Hepatocyte (in vitro differentiated cells): ENCODE results near the gene SFXN5. TPM values are rescaled to one million over a fixed set of nuclear protein-coding genes. Genes with fewer than 3 reads are reported as not detected.

Source experiments
- DNase-seq: peaks from one replicate; pipeline ENCODE4 v3.0.0-alpha.2; 2016; ENCODE audit warnings: low spot score
- H2AFZ ChIP-seq: fragments of 200-600 bp; sonication (generic); 2 replicates; pipeline ENCODE4 v1.6.0; 2016; ENCODE audit warnings: antibody characterized with exemption, mild to moderate bottlenecking
- H3K27ac ChIP-seq: fragments of 200-600 bp; sonication (generic); 2 replicates; pipeline ENCODE4 v1.5.1; 2016; ENCODE audit warnings: mild to moderate bottlenecking
- H3K27me3 ChIP-seq: fragments of 200-600 bp; sonication (generic); 2 replicates; pipeline ENCODE4 v1.6.1; 2016
- H3K36me3 ChIP-seq: fragments of 200-600 bp; sonication (generic); replicated peaks from 2 replicates; pipeline ENCODE4 v1.5.1; 2016; ENCODE audit warnings: low read depth; ENCODE audit not compliant: insufficient read depth
- H3K4me1 ChIP-seq: fragments of 200-600 bp; sonication (generic); 2 replicates; pipeline ENCODE4 v1.5.1; 2016; ENCODE audit warnings: mild to moderate bottlenecking, moderate library complexity; ENCODE audit not compliant: insufficient read depth
- H3K4me2 ChIP-seq: fragments of 200-600 bp; sonication (generic); 2 replicates; pipeline ENCODE4 v1.6.0; 2016
- H3K4me3 ChIP-seq: fragments of 200-600 bp; sonication (generic); 2 replicates; pipeline ENCODE4 v1.5.1; 2016; ENCODE audit warnings: mild to moderate bottlenecking
- H3K79me2 ChIP-seq: fragments of 200-600 bp; sonication (generic); 2 replicates; pipeline ENCODE4 v1.6.0; 2017; ENCODE audit warnings: mild to moderate bottlenecking
- H3K9me2 ChIP-seq: fragments of 200-600 bp; sonication (generic); replicated peaks from 2 replicates; pipeline ENCODE4 v1.6.0; 2017; ENCODE audit warnings: mild to moderate bottlenecking; ENCODE audit not compliant: insufficient read depth
- H3K9me3 ChIP-seq: fragments of 200-600 bp; sonication (generic); 2 replicates; pipeline ENCODE4 v1.5.1; 2016; ENCODE audit warnings: low read depth, mild to moderate bottlenecking
- H4K20me1 ChIP-seq: fragments of 200-600 bp; sonication (generic); 2 replicates; pipeline ENCODE4 v1.6.0; 2016; ENCODE audit warnings: mild to moderate bottlenecking; ENCODE audit not compliant: insufficient read depth, poor library complexity, severe bottlenecking
- CTCF ChIP-seq: fragments of 200-600 bp; sonication (generic); IDR thresholded peaks from 2 replicates; pipeline ENCODE4 v1.5.1; 2016; ENCODE audit warnings: antibody characterized with exemption, mild to moderate bottlenecking; ENCODE audit not compliant: poor library complexity
- EZH2 ChIP-seq: fragments of 200-600 bp; sonication (generic); IDR thresholded peaks from 2 replicates; pipeline ENCODE4 v1.6.1; 2016; ENCODE audit warnings: antibody characterized with exemption, mild to moderate bottlenecking, borderline replicate concordance
- EZH2phosphoT487 ChIP-seq: fragments of 200-600 bp; sonication (generic); IDR thresholded peaks from one replicate; pipeline ENCODE4 v1.6.1; 2018; ENCODE audit warnings: antibody characterized with exemption, mild to moderate bottlenecking, low read depth, moderate library complexity; ENCODE audit not compliant: unreplicated experiment, severe bottlenecking
- WGBS: methylation state at CpG from one replicate; pipeline ENCODE4 v1.1.6; 2016; ENCODE audit warnings: low lambda C conversion rate; ENCODE audit errors: missing lambda C conversion rate; 5-methylcytosine and 5-hydroxymethylcytosine counted together
- polyA plus RNA-seq: library from polyadenylated mRNA; unstranded; fragments of >200 nt; fragmentation: Nextera tagmentation; extraction: Ambion mirVana; gene quantifications from 2 replicates; pipeline ENCODE4 v1.2.1, GENCODE V29; 2016
- total RNA-seq: library from RNA; depleted of rRNA; stranded (reverse); fragments of >200 nt; gene quantifications from 2 replicates; pipeline ENCODE4 v1.2.3, GENCODE V29; 2014

SFXN5 gene
- total and polyA plus RNA-seq, 2 experiments from 2014 or later = 25.8 to 34.6 TPM

DNA sequence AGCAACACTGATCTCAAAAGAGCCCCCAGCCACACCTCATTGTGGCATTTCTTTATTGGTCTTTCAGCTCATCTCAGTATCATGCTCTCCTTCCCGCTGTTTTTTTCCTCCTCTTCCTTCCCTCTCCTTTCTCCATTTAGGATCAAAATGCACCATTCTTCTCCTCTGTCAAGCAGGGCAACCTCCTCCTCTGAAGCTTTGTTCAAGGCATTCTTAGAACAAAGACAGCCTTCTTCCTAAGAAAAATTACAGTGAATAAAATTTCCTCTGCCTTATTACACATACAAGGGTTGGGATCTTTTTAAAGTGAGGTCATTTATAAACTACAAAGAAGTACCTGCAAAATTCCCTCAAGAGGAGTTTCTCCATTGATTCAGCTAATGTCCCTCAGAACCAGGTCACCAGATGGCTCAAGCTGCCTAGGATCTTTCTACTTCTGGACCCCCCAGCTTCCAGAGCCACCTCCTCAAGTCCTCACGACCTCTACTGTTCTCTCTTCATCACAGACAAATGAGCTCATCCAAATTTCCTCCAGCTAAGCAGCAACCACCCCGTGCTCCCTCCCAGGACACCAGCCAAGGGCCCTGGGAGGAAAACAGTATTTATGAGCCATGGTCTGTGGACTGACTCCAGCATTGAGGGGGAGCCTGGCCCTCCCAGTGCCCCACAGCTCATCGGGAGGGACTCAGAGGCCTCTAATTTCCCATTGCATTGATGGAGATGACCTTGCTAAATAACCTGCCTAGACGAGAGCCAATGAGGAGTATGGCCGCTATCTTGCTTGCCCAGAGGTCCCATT lies 18.0 kb downstream of the SFXN5 start:
- TF ChIP-seq EZH2 (no peak), CTCF (no peak), EZH2phosphoT487 (no peak)
- no peak overlapping the region for H3K4me3 ChIP-seq
- H3K4me1 ChIP-seq = no peaks in the 10 kb centered on the region
- no peaks in the 10 kb centered on the region for H3K9me3 ChIP-seq
- no peaks in the 10 kb centered on the region for H3K79me2 ChIP-seq
- 90% methylated on average over 6 of the region's 6 CpGs for WGBS
- H3K36me3 ChIP-seq = no peaks in the 10 kb centered on the region
- DNase-seq = no peak
- H3K9me2 ChIP-seq = no peaks in the 10 kb centered on the region
- no peak overlapping the region for H3K4me2 ChIP-seq
- no peak overlapping the region for H2AFZ ChIP-seq
- H3K27me3 ChIP-seq = no peaks in the 10 kb centered on the region
- H3K27ac ChIP-seq = no peak overlapping the region
- no peaks in the 10 kb centered on the region for H4K20me1 ChIP-seq

DNA sequence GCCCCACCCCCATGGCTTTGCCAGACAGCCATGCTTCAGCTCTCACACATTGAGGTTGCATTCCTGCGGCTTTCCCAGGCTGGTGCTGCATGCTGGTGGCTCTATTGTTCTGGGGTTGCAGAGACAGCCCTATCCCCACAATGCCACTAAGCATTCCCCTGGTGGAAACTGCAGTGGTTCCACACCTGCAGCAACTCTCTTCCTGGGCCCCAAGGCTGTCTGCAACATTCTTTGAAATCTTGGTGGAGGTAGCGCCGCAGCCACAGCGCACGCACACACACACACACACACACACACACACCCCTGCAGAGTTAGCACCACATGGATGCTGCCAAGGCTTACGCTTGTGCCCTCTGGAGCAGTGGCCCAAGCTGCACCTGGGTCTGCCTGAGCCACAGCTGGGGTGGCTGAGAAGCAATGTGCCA lies 21.4 kb downstream of the SFXN5 start:
- no peak overlapping the region for H3K4me3 ChIP-seq
- H2AFZ ChIP-seq = no peak overlapping the region
- H3K36me3 ChIP-seq = no peaks in the 10 kb centered on the region
- DNase-seq = no peak
- no peaks in the 10 kb centered on the region for H3K9me2 ChIP-seq
- no peaks in the 10 kb centered on the region for H4K20me1 ChIP-seq
- no peaks in the 10 kb centered on the region for H3K4me1 ChIP-seq
- 87% methylated on average over 6 of the region's 6 CpGs for WGBS
- H3K4me2 ChIP-seq = no peak overlapping the region
- H3K79me2 ChIP-seq = no peaks in the 10 kb centered on the region
- H3K9me3 ChIP-seq = no peaks in the 10 kb centered on the region
- TF ChIP-seq EZH2 = no peak
- no peak for TF ChIP-seq EZH2phosphoT487
- no peak for TF ChIP-seq CTCF
- no peaks in the 10 kb centered on the region for H3K27me3 ChIP-seq
- H3K27ac ChIP-seq = no peak overlapping the region

DNA sequence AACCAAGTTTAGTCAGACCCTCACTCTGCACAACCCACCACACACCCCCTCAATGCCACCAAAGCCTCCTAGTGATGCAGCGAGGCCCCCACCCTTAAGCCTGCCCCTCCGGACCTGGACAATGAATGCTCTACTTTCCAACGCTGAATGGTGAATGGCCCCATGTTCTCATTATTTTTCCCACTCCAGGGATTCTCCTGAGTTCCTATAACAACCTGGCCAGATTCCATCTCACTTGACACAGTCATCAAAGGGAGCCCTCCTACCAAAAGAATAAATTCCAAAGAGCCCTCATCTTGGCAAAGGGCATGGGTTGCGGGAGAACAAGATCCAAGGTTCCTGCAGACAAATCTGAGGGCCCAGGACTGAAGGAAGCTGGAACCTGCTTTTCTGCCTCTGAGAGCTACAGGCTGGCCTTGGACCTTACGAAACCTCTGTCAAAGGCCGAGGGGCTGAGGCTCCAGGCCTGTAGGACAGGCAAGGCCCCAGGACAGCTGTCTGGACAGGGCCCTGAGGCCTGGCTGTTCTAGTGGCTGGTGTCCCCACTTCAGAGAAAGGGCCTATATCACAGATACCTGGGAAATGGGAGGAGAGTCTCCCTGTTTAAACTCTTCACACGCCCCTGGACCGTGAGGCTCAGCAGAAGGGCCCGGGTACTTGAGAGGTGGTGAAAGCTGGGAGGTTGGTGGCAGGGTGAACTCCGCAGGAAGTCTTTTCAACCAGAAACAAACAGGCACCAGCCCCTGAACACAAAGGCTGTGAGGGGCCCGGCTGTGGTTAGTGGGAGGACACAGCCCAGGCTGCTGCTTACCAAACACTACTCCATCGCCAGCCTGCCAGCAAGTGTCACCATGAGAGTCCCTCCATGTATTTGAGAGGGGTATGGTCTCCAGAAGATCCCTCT lies 27.3 kb downstream of the SFXN5 start:
- Histone ChIP-seq H3K9me3 (no peaks in the 10 kb centered on the region), H3K27ac (no peak overlapping the region), H3K27me3 (no peaks in the 10 kb centered on the region), H3K36me3 (peaks cover 3% of the 10 kb centered on the region), H3K4me1 (no peaks in the 10 kb centered on the region), H4K20me1 (no peaks in the 10 kb centered on the region), H3K4me3 (no peak overlapping the region), H3K4me2 (no peak overlapping the region), H3K79me2 (no peaks in the 10 kb centered on the region), H3K9me2 (no peaks in the 10 kb centered on the region), H2AFZ (no peak overlapping the region)
- DNase-seq = no peak
- 90% methylated on average over 12 of the region's 12 CpGs for WGBS
- no peak for TF ChIP-seq EZH2
- no peak for TF ChIP-seq CTCF
- TF ChIP-seq EZH2phosphoT487 = no peak
